GM18508 (cell line): ENCODE measurements around the gene MTHFD2.

ENCODE experiments used
- ATAC-seq: cut with Tn5 transposase; IDR thresholded peaks from one replicate; pipeline ENCODE4 v1.9.1; 2021; ENCODE audit warnings: moderate number of reproducible peaks; ENCODE audit not compliant: insufficient read depth, unreplicated experiment

The MTHFD2 gene

DNA sequence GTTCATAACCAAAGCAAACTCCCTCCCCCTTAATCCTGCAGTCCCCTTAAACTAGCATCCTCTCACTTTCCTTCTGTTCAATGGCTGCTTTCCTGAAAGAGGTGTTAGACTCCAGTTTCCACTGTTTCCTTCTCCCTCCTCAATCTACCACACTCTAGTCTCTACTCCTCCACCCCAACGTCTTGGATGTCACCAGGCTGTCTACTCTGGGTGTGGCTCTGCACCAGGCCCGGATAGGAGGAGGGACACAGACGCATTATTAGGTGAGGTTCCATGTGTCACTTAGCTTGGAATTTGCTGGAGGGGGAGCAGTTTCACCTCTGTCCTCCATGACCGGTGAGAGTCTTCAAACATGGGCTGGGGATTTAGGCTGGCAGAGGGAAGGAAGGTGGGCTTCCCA, 61.3 kb downstream of the MTHFD2 start:
- ATAC-seq: no peak

DNA sequence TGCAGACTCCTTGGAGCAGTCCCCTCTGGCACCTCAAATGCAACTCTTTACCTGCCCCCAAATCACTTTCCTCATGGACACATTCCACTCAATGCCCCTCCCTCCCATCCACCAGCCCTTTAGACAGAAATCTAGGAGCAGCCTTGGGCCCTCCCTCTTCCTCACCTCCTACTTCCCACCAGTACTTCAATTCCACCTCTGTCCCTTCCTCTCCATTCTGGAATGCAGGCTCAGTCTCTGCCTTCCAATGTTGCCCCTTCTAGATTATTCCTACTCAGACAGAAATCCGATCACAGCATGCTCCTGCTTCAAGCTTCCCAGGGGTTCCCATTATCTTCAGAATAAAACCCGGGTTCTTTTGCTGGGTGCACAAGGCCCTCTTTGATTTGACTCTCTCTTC, 62.1 kb downstream of the MTHFD2 start:
- no peak for ATAC-seq

DNA sequence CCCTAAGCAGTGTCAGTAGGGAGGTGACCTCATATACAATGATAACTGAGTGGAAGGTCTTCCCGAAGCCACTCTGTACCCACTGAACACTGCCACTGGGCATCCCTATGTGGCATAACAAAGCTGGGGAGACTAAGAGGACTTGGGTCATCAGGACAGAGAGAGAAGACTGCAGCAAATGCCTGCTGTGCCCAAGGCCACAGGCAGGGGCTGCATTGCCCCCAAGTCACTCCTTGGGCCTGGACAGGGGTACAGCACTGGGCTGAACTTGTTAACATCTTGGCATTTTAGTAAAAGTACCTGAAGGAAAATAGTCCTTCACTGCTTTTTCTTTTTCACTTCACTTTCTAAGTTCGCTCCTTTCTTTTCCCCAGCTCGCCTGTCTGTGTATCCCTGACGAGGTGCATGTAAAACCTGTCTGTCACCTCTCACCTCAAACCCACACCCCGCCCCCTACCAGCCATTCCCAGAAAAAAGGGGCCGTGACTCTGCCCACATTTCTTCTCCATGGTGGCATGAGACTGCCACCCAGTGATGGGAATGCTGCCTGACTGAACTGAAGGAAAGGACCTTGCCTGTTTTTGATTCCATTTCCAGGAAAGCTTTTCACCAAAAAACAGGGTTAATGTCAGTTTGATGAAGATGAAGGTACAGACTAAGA, 62.9 kb downstream of the MTHFD2 start:
- no peak for ATAC-seq

DNA sequence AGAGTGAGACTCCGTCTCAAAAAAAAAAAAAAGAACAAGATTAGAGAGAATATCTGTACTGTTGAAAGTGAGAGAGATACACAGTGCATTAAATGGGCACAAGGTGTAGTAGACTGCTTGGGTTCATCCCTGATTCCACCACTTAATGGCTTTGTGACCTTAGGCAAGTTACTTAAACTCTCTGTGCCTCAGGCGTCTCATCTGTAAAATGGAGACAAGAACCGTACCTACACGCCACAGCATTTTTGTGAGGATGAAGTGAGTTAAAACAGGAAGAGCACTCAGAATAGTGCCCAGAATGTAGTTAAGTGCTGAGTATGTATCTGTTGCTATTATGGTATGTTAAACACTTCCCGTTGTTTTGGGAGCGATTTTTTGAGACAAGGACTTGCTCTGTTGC, 64.3 kb downstream of the MTHFD2 start:
- ATAC-seq: no peak

DNA sequence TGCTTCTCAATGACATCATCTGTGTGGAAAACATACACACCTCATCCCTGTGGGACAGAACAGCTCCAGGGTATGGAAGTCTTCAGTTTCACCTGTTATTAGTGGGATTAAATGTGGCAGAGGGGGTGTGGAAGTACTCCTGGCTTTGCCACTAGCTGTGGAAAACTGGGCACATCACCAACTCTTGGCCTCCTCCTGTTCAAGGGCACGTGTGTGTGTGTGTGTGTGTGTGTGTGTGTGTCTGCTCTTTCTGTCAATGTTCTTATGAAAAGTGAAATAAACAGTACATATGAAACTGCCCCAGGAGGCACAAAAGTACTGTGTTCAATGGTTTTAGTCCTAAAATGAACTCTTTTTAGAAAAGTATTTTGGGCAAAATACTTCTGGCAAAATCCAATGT, 65.9 kb downstream of the MTHFD2 start:
- no peak for ATAC-seq

DNA sequence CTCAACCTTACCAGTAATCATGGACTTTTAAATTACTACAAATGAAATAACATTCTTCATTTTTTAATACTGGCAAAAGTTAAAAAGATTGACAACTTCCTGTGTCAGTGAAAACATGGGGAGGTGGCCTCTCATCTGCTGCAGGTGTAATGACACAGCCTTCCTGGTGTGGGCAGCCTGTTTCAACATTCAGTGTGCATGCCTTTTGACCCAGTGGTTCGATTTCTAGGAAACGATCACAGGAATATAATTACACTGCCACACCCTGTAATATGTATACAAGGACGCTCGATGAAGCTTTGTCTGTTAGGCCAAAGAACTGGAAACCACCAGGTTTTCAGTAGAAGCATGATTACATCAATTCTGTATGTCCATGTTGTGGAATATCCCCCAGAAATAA, 68.7 kb downstream of the MTHFD2 start:
- ATAC-seq: no peak
